ENCODE results near the gene CALM3.

Gene CALM3

DNA sequence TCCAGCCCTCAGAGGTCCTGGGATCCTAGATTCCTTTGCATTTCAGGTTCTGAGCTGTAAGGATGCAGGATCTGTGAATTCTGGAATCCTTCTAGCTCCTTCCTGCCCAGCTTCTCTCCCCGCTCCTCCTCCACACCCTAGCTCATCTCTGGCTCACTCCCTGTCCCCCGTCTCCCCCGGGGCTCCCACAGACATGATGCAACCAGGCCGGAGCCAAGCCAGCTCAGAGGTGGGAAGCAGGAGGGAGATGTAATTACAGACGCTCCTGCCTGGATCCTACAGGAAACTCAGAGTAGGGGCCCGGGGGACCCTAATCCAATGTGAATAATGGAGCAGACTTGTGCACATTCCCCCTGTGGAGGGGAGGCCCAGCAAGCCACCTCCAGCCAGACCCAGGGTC is 30.4 kb downstream of the CALM3 start:
- TF ChIP-seq, protein P1, sequence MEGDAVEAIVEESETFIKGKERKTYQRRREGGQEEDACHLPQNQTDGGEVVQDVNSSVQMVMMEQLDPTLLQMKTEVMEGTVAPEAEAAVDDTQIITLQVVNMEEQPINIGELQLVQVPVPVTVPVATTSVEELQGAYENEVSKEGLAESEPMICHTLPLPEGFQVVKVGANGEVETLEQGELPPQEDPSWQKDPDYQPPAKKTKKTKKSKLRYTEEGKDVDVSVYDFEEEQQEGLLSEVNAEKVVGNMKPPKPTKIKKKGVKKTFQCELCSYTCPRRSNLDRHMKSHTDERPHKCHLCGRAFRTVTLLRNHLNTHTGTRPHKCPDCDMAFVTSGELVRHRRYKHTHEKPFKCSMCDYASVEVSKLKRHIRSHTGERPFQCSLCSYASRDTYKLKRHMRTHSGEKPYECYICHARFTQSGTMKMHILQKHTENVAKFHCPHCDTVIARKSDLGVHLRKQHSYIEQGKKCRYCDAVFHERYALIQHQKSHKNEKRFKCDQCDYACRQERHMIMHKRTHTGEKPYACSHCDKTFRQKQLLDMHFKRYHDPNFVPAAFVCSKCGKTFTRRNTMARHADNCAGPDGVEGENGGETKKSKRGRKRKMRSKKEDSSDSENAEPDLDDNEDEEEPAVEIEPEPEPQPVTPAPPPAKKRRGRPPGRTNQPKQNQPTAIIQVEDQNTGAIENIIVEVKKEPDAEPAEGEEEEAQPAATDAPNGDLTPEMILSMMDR (IDR thresholded peaks at IDR 0.05): no peak
- no peak overlapping the region for H3K4me3 ChIP-seq (ENCODE audit: low read depth in 1 of 2, low read length in 1 of 2)
- H3K4me1 ChIP-seq (ENCODE audit: control insufficient read depth in 1 of 2, insufficient read depth in 1 of 2, low read depth in 1 of 2, low read length in 1 of 2): peaks cover 9 to 15% of the 10 kb centered on the region in 2 experiments

DNA sequence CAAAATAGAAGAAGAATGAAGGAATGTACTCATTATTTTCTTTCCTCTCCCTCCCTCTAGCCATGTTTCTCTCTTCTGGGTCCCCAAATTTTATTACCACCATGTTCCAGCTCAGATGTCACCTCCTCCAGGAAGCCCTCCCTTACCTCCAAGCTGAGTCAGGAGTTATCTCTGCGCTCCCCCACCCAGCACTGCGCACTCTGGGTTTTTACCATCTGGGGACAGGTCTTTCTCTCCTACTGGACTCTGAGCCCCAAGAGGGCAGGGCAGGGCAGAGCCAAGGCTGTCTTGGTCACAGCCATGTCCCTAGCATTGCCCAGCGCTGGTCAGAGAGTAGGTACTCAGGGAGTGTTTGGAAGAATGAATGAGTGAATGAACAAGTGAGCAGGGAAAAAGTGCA is 32.0 kb downstream of the CALM3 start:
- Histone ChIP-seq H3K4me1 (ENCODE audit: control insufficient read depth in 1 of 2, insufficient read depth in 1 of 2, low read depth in 1 of 2, low read length in 1 of 2) (peaks cover 9 to 15% of the 10 kb centered on the region in 2 experiments), H3K36me3 (no peaks in the 10 kb centered on the region), H3K9me3 (no peaks in the 10 kb centered on the region), H3K27ac (no peak overlapping the region), H3K27me3 (peaks cover 77% of the 10 kb centered on the region), H3K4me3 (ENCODE audit: low read depth in 1 of 2, low read length in 1 of 2) (peak overlapping the region in 1 of 2 experiments; percentile 21)
- TF ChIP-seq, protein P1 (IDR thresholded peaks at IDR 0.05): no peak

More for the DNA sequence above, 30.4 kb downstream of the CALM3 start:
- H3K36me3 ChIP-seq: no peaks in the 10 kb centered on the region
- no peaks in the 10 kb centered on the region for H3K9me3 ChIP-seq
- H3K27me3 ChIP-seq: peaks cover 62% of the 10 kb centered on the region
- H3K27ac ChIP-seq: no peak overlapping the region

DNA sequence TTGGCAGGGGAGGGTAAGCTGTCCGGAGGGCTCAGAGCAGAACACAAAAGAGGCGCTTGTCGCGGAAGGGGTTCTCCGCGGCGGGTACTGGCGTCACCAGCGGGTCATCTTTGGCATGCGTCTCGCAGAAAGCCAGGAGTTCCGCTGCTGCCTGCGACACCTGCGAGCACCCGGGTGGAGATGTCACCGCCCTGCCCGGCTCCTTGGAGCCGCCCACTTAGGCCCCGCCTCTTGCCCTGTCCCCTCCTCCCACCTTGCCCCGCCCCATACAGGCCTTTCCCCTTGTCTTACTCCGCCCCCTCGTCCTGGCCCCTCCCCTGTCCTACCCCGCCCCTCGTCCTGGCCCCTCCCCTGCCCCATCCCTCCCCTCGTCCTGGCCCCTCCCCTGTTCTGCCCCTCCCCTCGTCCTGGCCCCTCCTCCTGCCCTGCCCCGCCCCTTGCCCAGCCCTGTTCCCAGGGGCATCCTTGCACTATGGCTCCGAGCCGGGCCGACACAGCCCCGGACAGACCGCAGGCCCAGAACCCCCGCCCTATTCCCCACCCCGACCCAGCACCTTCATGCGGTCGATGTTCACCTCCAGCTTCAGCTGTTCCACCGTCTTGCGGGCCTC is 33.0 kb downstream of the CALM3 start:
- Histone ChIP-seq H3K27me3 (peaks cover 87% of the 10 kb centered on the region), H3K4me3 (ENCODE audit: low read depth in 1 of 2, low read length in 1 of 2) (peak overlapping the region; percentile 21 to 34), H3K9me3 (no peaks in the 10 kb centered on the region), H3K36me3 (no peaks in the 10 kb centered on the region), H3K4me1 (ENCODE audit: control insufficient read depth in 1 of 2, insufficient read depth in 1 of 2, low read depth in 1 of 2, low read length in 1 of 2) (peaks cover 19 to 26% of the 10 kb centered on the region in 2 experiments), H3K27ac (no peak overlapping the region)
- TF ChIP-seq, protein P1 (IDR thresholded peaks at IDR 0.05): no peak

DNA sequence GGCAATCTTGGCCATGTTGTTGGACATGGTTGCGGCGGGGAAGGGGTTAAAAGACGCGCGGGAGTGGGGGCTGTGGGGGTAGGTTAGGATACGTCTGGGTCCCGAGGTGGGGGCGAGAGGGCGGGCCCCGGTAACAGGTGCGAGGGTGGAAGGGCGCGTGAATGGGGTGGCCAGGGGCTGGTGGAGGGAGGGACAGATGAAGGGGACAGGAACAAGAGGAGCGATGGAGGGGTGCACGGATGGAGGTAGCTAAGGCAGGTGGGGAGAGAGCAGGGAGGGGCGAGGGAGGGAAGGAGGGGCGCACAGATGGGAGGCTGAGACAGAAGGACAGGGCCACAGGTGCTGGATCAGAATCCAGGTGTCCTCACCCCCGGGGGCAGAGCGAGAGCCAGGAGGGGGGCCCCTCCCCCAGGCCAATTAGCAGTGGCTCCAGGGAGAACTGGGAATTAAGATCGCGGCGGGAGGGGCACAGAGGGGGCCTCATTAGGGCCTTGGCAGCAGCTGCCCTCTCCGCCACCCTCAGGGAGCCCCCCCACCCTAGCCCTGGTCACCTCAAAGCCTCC is 33.6 kb downstream of the CALM3 start:
- TF ChIP-seq, protein P1 (IDR thresholded peaks at IDR 0.05): no peak
- Histone ChIP-seq H3K4me3 (ENCODE audit: low read depth in 1 of 2, low read length in 1 of 2) (no peak overlapping the region), H3K9me3 (no peaks in the 10 kb centered on the region)

DNA sequence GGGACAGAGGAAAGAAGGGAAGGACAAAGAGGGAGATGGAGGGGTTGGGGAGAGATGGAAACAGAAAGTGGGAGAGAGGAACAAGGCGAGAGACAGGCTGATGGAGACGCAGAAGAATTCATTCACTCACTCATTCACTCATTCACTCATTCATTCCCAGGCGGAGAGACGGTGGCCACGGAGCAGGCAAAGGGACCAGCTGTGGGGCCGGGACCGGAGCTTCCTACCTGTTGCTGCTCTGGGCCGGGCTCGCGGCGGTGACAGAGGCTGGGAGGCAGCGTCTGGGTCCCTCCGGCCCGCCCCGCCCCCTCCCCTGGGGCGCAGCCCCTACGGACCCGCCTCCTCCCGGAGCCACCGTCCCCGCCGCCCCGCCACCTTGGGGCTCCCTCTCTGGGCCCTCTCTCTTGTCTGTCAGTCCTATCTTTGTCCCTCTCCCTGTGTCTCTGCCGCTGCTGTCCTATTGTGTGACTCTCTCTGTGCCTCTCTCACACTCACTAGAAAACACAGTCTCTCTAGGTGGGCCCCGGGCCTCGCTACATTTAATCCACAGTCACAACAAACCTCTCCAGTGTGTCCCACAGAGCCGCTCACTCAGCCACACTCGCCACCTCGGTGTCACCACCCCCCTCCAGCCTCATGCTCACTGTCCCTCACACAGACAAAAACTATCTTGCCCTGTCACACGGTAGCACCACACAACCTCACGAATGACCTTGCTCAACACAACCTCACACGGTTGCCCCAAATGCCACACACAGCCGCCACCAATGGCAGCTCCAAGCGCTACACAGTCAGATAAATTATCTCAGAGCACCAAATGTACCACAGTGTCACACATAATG is 35.0 kb downstream of the CALM3 start, which contains the start of gene GNG8:
TSS of gene GNG8 (minus strand) at position 283 of the 842 bp plus-strand sequence. CDS start 1,520 bp downstream, outside the sequence.
- Histone ChIP-seq H3K27ac (no peak within 1 kb of the TSS), H3K9me3 (no peaks in the 10 kb centered on the region), H3K27me3 (peaks cover 99% of the 10 kb centered on the region), H3K4me1 (ENCODE audit: control insufficient read depth in 1 of 2, insufficient read depth in 1 of 2, low read depth in 1 of 2, low read length in 1 of 2) (peaks cover 26 to 31% of the 10 kb centered on the region in 2 experiments), H3K36me3 (no peaks in the 10 kb centered on the region), H3K4me3 (ENCODE audit: low read depth in 1 of 2, low read length in 1 of 2) (no peak within 1 kb of the TSS)
- TF ChIP-seq, protein P1 (IDR thresholded peaks at IDR 0.05): no peak

More for the DNA sequence above, 33.6 kb downstream of the CALM3 start:
- peaks cover 25 to 31% of the 10 kb centered on the region in 2 experiments for H3K4me1 ChIP-seq (ENCODE audit: control insufficient read depth in 1 of 2, insufficient read depth in 1 of 2, low read depth in 1 of 2, low read length in 1 of 2)
- no peak overlapping the region for H3K27ac ChIP-seq
- no peaks in the 10 kb centered on the region for H3K36me3 ChIP-seq
- H3K27me3 ChIP-seq: peaks cover 93% of the 10 kb centered on the region

Measured in neutrophil (primary cell).